PC-9 (cell line): Measurements from ENCODE around the gene GPR143. TPM values are rescaled to one million over a fixed set of nuclear protein-coding genes. Genes with fewer than 3 reads are reported as not detected.

ENCODE experiments used
- BruUV-seq: library from RNA; stranded (reverse); fragments of 400-500 nt; replicated peaks from 2 replicates; lab custom pipeline; 2021; lab: Mats Ljungman, UMichigan
- CTCF ChIA-PET: fragments of 300-600 bp; sonication (Branson Sonifier 250); formaldehyde crosslinking; loops from one replicate; lab custom pipeline; 2022; ENCODE audit warnings: antibody characterized with exemption; lab: Charles Lee
- POLR2A ChIA-PET: fragments of 300-600 bp; sonication (Branson Sonifier 250); formaldehyde crosslinking; loops from one replicate; lab custom pipeline; 2022; ENCODE audit warnings: antibody characterized with exemption; ENCODE audit not compliant: unreplicated experiment; lab: Charles Lee
- DNase-seq, 2 experiments: peaks; one replicate each; pipeline versions ENCODE4 v3.0.0 to v3.0.0-alpha.2; 2015 to 2022; ENCODE audit warnings: mixed read lengths in 1 of 2
- H2AFZ ChIP-seq: fragments of 200-600 bp; sonication (generic); 2 replicates; pipeline ENCODE4 v1.8.1; 2017; ENCODE audit warnings: antibody characterized with exemption
- H3F3A ChIP-seq: fragments of 200-600 bp; sonication (generic); 2 replicates; pipeline ENCODE4 v1.8.1; 2017; ENCODE audit warnings: antibody characterized with exemption, mild to moderate bottlenecking, low read depth; ENCODE audit not compliant: insufficient read depth
- H3K27ac ChIP-seq: fragments of 200-600 bp; sonication (generic); 2 replicates; pipeline ENCODE4 v1.6.1; 2016; ENCODE audit warnings: mixed run types
- H3K27me3 ChIP-seq: fragments of 200-600 bp; sonication (generic); 2 replicates; pipeline ENCODE4 v1.6.1; 2016; ENCODE audit warnings: low read depth, mixed run types; ENCODE audit not compliant: insufficient read depth
- H3K36me3 ChIP-seq: fragments of 200-600 bp; sonication (generic); 2 replicates; pipeline ENCODE4 v1.6.1; 2016; ENCODE audit warnings: low read depth, mixed run types
- H3K4me1 ChIP-seq: fragments of 200-600 bp; sonication (generic); replicated peaks from 2 replicates; pipeline ENCODE4 v1.6.1; 2016; ENCODE audit warnings: mixed run types; ENCODE audit not compliant: insufficient read depth
- H3K4me2 ChIP-seq: fragments of 200-600 bp; sonication (generic); 2 replicates; pipeline ENCODE4 v1.6.1; 2017; ENCODE audit warnings: mixed run types
- H3K4me3 ChIP-seq: fragments of 200-600 bp; sonication (generic); 2 replicates; pipeline ENCODE4 v1.6.1; 2016; ENCODE audit warnings: mixed run types
- H3K79me2 ChIP-seq: fragments of 200-600 bp; sonication (generic); 2 replicates; pipeline ENCODE4 v1.6.1; 2017; ENCODE audit warnings: low read depth, mixed run types
- H3K9me2 ChIP-seq: fragments of 200-600 bp; sonication (generic); 2 replicates; pipeline ENCODE4 v1.8.1; 2017; ENCODE audit warnings: mild to moderate bottlenecking; ENCODE audit not compliant: insufficient read depth
- H3K9me3 ChIP-seq: fragments of 200-600 bp; sonication (generic); 2 replicates; pipeline ENCODE4 v1.8.1; 2016; ENCODE audit warnings: low read depth; ENCODE audit not compliant: insufficient read depth
- H4K20me1 ChIP-seq: fragments of 200-600 bp; sonication (generic); 2 replicates; pipeline ENCODE4 v1.8.1; 2017; ENCODE audit not compliant: insufficient read depth
- CTCF ChIP-seq: fragments of 200-600 bp; sonication (generic); conservative IDR thresholded peaks from 2 replicates; pipeline ENCODE4 v1.6.1; 2017; ENCODE audit warnings: mixed run types, antibody characterized with exemption, mild to moderate bottlenecking, moderate library complexity
- EZH2 ChIP-seq: fragments of 200-600 bp; sonication (generic); IDR thresholded peaks from 2 replicates; pipeline ENCODE4 v1.8.0; 2017; ENCODE audit warnings: antibody characterized with exemption, low read depth
- intact Hi-C: fragments of 100-400 bp; cut with micrococcal nuclease; formaldehyde crosslinking; loops from one replicate; pipeline ENCODE4 v1.10.0; 2022; ENCODE audit not compliant: unreplicated experiment
- total RNA-seq: library from RNA; stranded (reverse); gene quantifications from 2 replicates; pipeline ENCODE4 v1.2.3, GENCODE V29; 2021

Gene GPR143
- total RNA-seq, 1 experiment from 2014 or later = not detected

GRCh38 chrX:9724711-9725110 is 40.9 kb downstream of the GPR143 start:
- POLR2A ChIA-PET = no interaction called here
- no peak overlapping the region for H3K4me2 ChIP-seq
- TF ChIP-seq EZH2 = no peak
- no peak for TF ChIP-seq CTCF
- intact Hi-C loops = no loop called here
- no peaks in the 10 kb centered on the region for H3K4me1 ChIP-seq
- BruUV-seq = no TSS peak
- H3K4me3 ChIP-seq = no peak overlapping the region
- H3K79me2 ChIP-seq = no peaks in the 10 kb centered on the region
- H3K9me3 ChIP-seq = no peaks in the 10 kb centered on the region; the same call in 1 of the 2 replicates
- H4K20me1 ChIP-seq = no peaks in the 10 kb centered on the region
- H3K36me3 ChIP-seq = no peaks in the 10 kb centered on the region
- H3K27ac ChIP-seq = no peak overlapping the region
- H3K27me3 ChIP-seq = no peaks in the 10 kb centered on the region
- no peaks in the 10 kb centered on the region for H3K9me2 ChIP-seq
- CTCF ChIA-PET = no interaction called here
- DNase-seq = no peak
- no peak overlapping the region for H2AFZ ChIP-seq
- no peaks in the 10 kb centered on the region for H3F3A ChIP-seq

GRCh38 chrX:9717376-9717775 is 48.3 kb downstream of the GPR143 start:
- Histone ChIP-seq H3K9me2 (no peaks in the 10 kb centered on the region), H3F3A (no peaks in the 10 kb centered on the region), H3K27ac (no peak overlapping the region), H3K9me3 (no peaks in the 10 kb centered on the region), H3K4me1 (no peaks in the 10 kb centered on the region), H4K20me1 (no peaks in the 10 kb centered on the region), H3K4me2 (no peak overlapping the region), H3K27me3 (no peaks in the 10 kb centered on the region), H3K36me3 (no peaks in the 10 kb centered on the region), H3K4me3 (no peak overlapping the region), H3K79me2 (no peaks in the 10 kb centered on the region), H2AFZ (no peak overlapping the region)
- no peak for DNase-seq
- ChIA-PET CTCF (no interaction called here), POLR2A (no interaction called here)
- TF ChIP-seq CTCF = no peak
- no peak for TF ChIP-seq EZH2
- intact Hi-C loops = no loop called here
- no TSS peak for BruUV-seq

- no peak overlapping the region for H3K27ac ChIP-seq
- no peaks in the 10 kb centered on the region for H3K9me3 ChIP-seq
- H3F3A ChIP-seq = no peaks in the 10 kb centered on the region
- no peak overlapping the region for H3K4me2 ChIP-seq
- TF ChIP-seq CTCF (no peak), EZH2 (no peak)
- peaks cover 9% of the 10 kb centered on the region; the same call in 1 of the 2 replicates for H3K36me3 ChIP-seq
- H3K27me3 ChIP-seq = no peaks in the 10 kb centered on the region
- DNase-seq = no peak
- peaks cover 13% of the 10 kb centered on the region for H3K4me1 ChIP-seq
- no peak overlapping the region for H3K4me3 ChIP-seq
- no peak overlapping the region for H2AFZ ChIP-seq
- no TSS peak for BruUV-seq
- H3K9me2 ChIP-seq = no peaks in the 10 kb centered on the region
- ChIA-PET POLR2A (no interaction called here), CTCF (no interaction called here)
- H4K20me1 ChIP-seq = no peaks in the 10 kb centered on the region
- no peaks in the 10 kb centered on the region for H3K79me2 ChIP-seq
- intact Hi-C loops = no loop called here
Observed at GRCh38 chrX:9710332-9710731, 55.3 kb downstream of the GPR143 start.
